GM23338 (cell line): ENCODE measurements around the gene TMPRSS9. TPM values are rescaled to one million over a fixed set of nuclear protein-coding genes. Genes with fewer than 3 reads are reported as not detected.

ENCODE experiments used
- ATAC-seq: fragments of 200-7000 bp; cut with Tn5 transposase; 3 replicates; pipeline ENCODE4 v1.9.1; 2020
- DNase-seq: peaks from one replicate; pipeline ENCODE4 v3.0.0-alpha.2; 2015; ENCODE audit warnings: low spot score
- H2AFZ ChIP-seq: fragments of 200-600 bp; sonication (generic); 2 replicates; pipeline ENCODE4 v1.8.0; 2016; ENCODE audit warnings: antibody characterized with exemption, mild to moderate bottlenecking, moderate library complexity
- H3F3A ChIP-seq: fragments of 200-600 bp; sonication (generic); replicated peaks from 2 replicates; pipeline ENCODE4 v1.8.0; 2017; ENCODE audit warnings: antibody characterized with exemption, mixed run types, low read depth
- H3K27ac ChIP-seq: fragments of 200-600 bp; sonication (generic); 2 replicates; pipeline ENCODE4 v1.6.1; 2016; ENCODE audit warnings: low read depth
- H3K27me3 ChIP-seq: fragments of 200-600 bp; sonication (generic); 2 replicates; pipeline ENCODE4 v1.8.0; 2016; ENCODE audit warnings: mild to moderate bottlenecking, mixed run types, moderate library complexity; ENCODE audit not compliant: insufficient read depth
- H3K36me3 ChIP-seq: fragments of 200-600 bp; sonication (generic); 2 replicates; pipeline ENCODE4 v1.8.0; 2016; ENCODE audit warnings: mild to moderate bottlenecking; ENCODE audit not compliant: insufficient read depth
- H3K4me1 ChIP-seq: fragments of 200-600 bp; sonication (generic); 2 replicates; pipeline ENCODE4 v1.8.0; 2016; ENCODE audit warnings: mild to moderate bottlenecking, moderate library complexity; ENCODE audit not compliant: insufficient read depth
- H3K4me2 ChIP-seq: fragments of 200-600 bp; sonication (generic); 2 replicates; pipeline ENCODE4 v1.7.1; 2017; ENCODE audit warnings: mixed run types
- H3K4me3 ChIP-seq: fragments of 200-600 bp; sonication (generic); 2 replicates; pipeline ENCODE4 v1.6.1; 2016; ENCODE audit warnings: mixed run types
- H3K79me2 ChIP-seq: fragments of 200-600 bp; sonication (generic); replicated peaks from 2 replicates; pipeline ENCODE4 v1.8.0; 2017; ENCODE audit warnings: mild to moderate bottlenecking; ENCODE audit not compliant: insufficient read depth
- H3K9me2 ChIP-seq: fragments of 200-600 bp; sonication (generic); 2 replicates; pipeline ENCODE4 v1.8.0; 2017; ENCODE audit not compliant: insufficient read depth
- H4K20me1 ChIP-seq: fragments of 200-600 bp; sonication (generic); replicated peaks from 2 replicates; pipeline ENCODE4 v1.8.0; 2017; ENCODE audit warnings: mild to moderate bottlenecking; ENCODE audit not compliant: insufficient read depth
- H3K27ac Mint-ChIP-seq: 2 replicates; pipeline ENCODE4 v1.8.0; 2020; ENCODE audit warnings: inconsistent platforms, mild to moderate bottlenecking, moderate library complexity, mixed read lengths
- H3K27me3 Mint-ChIP-seq: 3 replicates; pipeline ENCODE4 v1.8.0; 2022; ENCODE audit warnings: low read depth, mild to moderate bottlenecking, moderate library complexity, mixed read lengths, inconsistent platforms; ENCODE audit not compliant: insufficient read depth, poor library complexity
- H3K36me3 Mint-ChIP-seq: 3 replicates; pipeline ENCODE4 v1.8.0; 2021; ENCODE audit warnings: low read depth, mild to moderate bottlenecking, inconsistent platforms, moderate library complexity, mixed read lengths
- H3K4me1 Mint-ChIP-seq: 3 replicates; pipeline ENCODE4 v1.8.0; 2020; ENCODE audit warnings: mild to moderate bottlenecking, inconsistent platforms, mixed read lengths
- H3K4me3 Mint-ChIP-seq: 3 replicates; pipeline ENCODE4 v1.8.0; 2021; ENCODE audit warnings: moderate library complexity, mild to moderate bottlenecking, inconsistent platforms, mixed read lengths
- H3K9me3 Mint-ChIP-seq: 3 replicates; pipeline ENCODE4 v1.8.0; 2020; ENCODE audit warnings: moderate library complexity, mild to moderate bottlenecking, inconsistent platforms, mixed read lengths
- CREB1 ChIP-seq: fragments of 250-450 bp; sonication (Bioruptor Pico); IDR thresholded peaks from 2 replicates; pipeline ENCODE4 v1.5.0; 2020; ENCODE audit warnings: low read depth, mild to moderate bottlenecking, moderate library complexity
- ETS1 ChIP-seq: IDR thresholded peaks from 2 replicates; pipeline ENCODE4 v1.6.1; 2016; ENCODE audit warnings: antibody characterized with exemption
- EZH2 ChIP-seq: fragments of 200-600 bp; sonication (generic); IDR thresholded peaks from one replicate; pipeline ENCODE4 v1.8.0; 2017; ENCODE audit warnings: antibody characterized with exemption, mild to moderate bottlenecking, low read depth; ENCODE audit not compliant: unreplicated experiment
- EZH2phosphoT487 ChIP-seq: fragments of 200-600 bp; sonication (generic); IDR thresholded peaks from one replicate; pipeline ENCODE4 v1.8.1; 2018; ENCODE audit warnings: antibody characterized with exemption; ENCODE audit not compliant: unreplicated experiment
- JUNB ChIP-seq: IDR thresholded peaks from one replicate; pipeline ENCODE4 v1.6.1; 2016; ENCODE audit warnings: antibody characterized with exemption; ENCODE audit not compliant: unreplicated experiment
- NANOG ChIP-seq: IDR thresholded peaks from 2 replicates; pipeline ENCODE4 v1.6.1; 2016; ENCODE audit warnings: antibody characterized with exemption, borderline replicate concordance
- POLR2AphosphoS5 ChIP-seq: IDR thresholded peaks from 2 replicates; pipeline ENCODE4 v1.6.1; 2016; ENCODE audit warnings: antibody characterized with exemption, low read depth
- REST ChIP-seq: IDR thresholded peaks from one replicate; pipeline ENCODE4 v1.6.1; 2018; ENCODE audit warnings: antibody characterized with exemption; ENCODE audit not compliant: unreplicated experiment
- STAT1 ChIP-seq: IDR thresholded peaks from one replicate; pipeline ENCODE4 v1.6.1; 2016; ENCODE audit warnings: antibody characterized with exemption; ENCODE audit not compliant: unreplicated experiment
- ZNF114 ChIP-seq: fragments of 250-450 bp; sonication (Bioruptor Pico); IDR thresholded peaks from 2 replicates; pipeline ENCODE4 v1.5.0; 2020; ENCODE audit warnings: mild to moderate bottlenecking, moderate library complexity
- ZNF331 ChIP-seq: fragments of 250-450 bp; sonication (Bioruptor Pico); IDR thresholded peaks from 2 replicates; pipeline ENCODE4 v1.5.0; 2020; ENCODE audit warnings: low read depth, mild to moderate bottlenecking, moderate library complexity
- polyA plus RNA-seq: library from polyadenylated mRNA; unstranded; fragments of >200 nt; fragmentation: Nextera tagmentation; extraction: Ambion mirVana; gene quantifications from 2 replicates; pipeline ENCODE4 v1.2.1, GENCODE V29; 2016
- total RNA-seq: library from RNA; depleted of rRNA; stranded (reverse); fragments of >200 nt; shearing (Covaris generic); gene quantifications from 2 replicates; pipeline ENCODE4 v1.2.3, GENCODE V29; 2014
- TF ChIP-seq, protein P1 (sequence below), 2 experiments: fragments of 200-600 bp in 1 of 2; sonication (generic) in 1 of 2; conservative IDR thresholded peaks; 2 replicates each; pipeline versions ENCODE4 v1.5.1 to v1.6.1; 2016 to 2017; ENCODE audit warnings: antibody characterized with exemption in 2 of 2, low read depth in 2 of 2, mild to moderate bottlenecking in 2 of 2, moderate library complexity in 1 of 2
- TF ChIP-seq, protein P2 (sequence below): fragments of 250-450 bp; sonication (Bioruptor Pico); IDR thresholded peaks from 2 replicates; pipeline ENCODE4 v1.5.0; 2020; ENCODE audit warnings: mild to moderate bottlenecking, moderate library complexity

Gene TMPRSS9
- total and polyA plus RNA-seq, 2 experiments from 2014 or later: 0.05 to 0.28 TPM

GRCh38 chr19:2334426-2334825 lies 25.6 kb upstream of the TMPRSS9 start:
- H3K9me3 Mint-ChIP-seq: peaks cover 14% of the 10 kb centered on the region
- H3K4me1 Mint-ChIP-seq: peaks cover 39% of the 10 kb centered on the region
- peaks cover 24% of the 10 kb centered on the region for H3F3A ChIP-seq
- peaks cover 15% of the 10 kb centered on the region for H3K4me1 ChIP-seq
- DNase-seq (no peak), ATAC-seq (no peak)
- H3K27me3 Mint-ChIP-seq: peaks cover 26% of the 10 kb centered on the region
- H3K4me3 Mint-ChIP-seq: no peak overlapping the region
- H3K4me3 ChIP-seq: no peak overlapping the region
- H3K27ac Mint-ChIP-seq: no peak overlapping the region
- TF ChIP-seq EZH2: no peak
- no peak for TF ChIP-seq JUNB
- TF ChIP-seq REST: no peak
- TF ChIP-seq POLR2AphosphoS5: no peak
- no peak for TF ChIP-seq EZH2phosphoT487
- TF ChIP-seq, protein P1, sequence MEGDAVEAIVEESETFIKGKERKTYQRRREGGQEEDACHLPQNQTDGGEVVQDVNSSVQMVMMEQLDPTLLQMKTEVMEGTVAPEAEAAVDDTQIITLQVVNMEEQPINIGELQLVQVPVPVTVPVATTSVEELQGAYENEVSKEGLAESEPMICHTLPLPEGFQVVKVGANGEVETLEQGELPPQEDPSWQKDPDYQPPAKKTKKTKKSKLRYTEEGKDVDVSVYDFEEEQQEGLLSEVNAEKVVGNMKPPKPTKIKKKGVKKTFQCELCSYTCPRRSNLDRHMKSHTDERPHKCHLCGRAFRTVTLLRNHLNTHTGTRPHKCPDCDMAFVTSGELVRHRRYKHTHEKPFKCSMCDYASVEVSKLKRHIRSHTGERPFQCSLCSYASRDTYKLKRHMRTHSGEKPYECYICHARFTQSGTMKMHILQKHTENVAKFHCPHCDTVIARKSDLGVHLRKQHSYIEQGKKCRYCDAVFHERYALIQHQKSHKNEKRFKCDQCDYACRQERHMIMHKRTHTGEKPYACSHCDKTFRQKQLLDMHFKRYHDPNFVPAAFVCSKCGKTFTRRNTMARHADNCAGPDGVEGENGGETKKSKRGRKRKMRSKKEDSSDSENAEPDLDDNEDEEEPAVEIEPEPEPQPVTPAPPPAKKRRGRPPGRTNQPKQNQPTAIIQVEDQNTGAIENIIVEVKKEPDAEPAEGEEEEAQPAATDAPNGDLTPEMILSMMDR (conservative IDR thresholded peaks at IDR 0.05; ENCODE audit: low read depth in 2 of 2): no peak
- no peak for TF ChIP-seq CREB1 (CRISPR knock-in tag)
- TF ChIP-seq, protein P2, sequence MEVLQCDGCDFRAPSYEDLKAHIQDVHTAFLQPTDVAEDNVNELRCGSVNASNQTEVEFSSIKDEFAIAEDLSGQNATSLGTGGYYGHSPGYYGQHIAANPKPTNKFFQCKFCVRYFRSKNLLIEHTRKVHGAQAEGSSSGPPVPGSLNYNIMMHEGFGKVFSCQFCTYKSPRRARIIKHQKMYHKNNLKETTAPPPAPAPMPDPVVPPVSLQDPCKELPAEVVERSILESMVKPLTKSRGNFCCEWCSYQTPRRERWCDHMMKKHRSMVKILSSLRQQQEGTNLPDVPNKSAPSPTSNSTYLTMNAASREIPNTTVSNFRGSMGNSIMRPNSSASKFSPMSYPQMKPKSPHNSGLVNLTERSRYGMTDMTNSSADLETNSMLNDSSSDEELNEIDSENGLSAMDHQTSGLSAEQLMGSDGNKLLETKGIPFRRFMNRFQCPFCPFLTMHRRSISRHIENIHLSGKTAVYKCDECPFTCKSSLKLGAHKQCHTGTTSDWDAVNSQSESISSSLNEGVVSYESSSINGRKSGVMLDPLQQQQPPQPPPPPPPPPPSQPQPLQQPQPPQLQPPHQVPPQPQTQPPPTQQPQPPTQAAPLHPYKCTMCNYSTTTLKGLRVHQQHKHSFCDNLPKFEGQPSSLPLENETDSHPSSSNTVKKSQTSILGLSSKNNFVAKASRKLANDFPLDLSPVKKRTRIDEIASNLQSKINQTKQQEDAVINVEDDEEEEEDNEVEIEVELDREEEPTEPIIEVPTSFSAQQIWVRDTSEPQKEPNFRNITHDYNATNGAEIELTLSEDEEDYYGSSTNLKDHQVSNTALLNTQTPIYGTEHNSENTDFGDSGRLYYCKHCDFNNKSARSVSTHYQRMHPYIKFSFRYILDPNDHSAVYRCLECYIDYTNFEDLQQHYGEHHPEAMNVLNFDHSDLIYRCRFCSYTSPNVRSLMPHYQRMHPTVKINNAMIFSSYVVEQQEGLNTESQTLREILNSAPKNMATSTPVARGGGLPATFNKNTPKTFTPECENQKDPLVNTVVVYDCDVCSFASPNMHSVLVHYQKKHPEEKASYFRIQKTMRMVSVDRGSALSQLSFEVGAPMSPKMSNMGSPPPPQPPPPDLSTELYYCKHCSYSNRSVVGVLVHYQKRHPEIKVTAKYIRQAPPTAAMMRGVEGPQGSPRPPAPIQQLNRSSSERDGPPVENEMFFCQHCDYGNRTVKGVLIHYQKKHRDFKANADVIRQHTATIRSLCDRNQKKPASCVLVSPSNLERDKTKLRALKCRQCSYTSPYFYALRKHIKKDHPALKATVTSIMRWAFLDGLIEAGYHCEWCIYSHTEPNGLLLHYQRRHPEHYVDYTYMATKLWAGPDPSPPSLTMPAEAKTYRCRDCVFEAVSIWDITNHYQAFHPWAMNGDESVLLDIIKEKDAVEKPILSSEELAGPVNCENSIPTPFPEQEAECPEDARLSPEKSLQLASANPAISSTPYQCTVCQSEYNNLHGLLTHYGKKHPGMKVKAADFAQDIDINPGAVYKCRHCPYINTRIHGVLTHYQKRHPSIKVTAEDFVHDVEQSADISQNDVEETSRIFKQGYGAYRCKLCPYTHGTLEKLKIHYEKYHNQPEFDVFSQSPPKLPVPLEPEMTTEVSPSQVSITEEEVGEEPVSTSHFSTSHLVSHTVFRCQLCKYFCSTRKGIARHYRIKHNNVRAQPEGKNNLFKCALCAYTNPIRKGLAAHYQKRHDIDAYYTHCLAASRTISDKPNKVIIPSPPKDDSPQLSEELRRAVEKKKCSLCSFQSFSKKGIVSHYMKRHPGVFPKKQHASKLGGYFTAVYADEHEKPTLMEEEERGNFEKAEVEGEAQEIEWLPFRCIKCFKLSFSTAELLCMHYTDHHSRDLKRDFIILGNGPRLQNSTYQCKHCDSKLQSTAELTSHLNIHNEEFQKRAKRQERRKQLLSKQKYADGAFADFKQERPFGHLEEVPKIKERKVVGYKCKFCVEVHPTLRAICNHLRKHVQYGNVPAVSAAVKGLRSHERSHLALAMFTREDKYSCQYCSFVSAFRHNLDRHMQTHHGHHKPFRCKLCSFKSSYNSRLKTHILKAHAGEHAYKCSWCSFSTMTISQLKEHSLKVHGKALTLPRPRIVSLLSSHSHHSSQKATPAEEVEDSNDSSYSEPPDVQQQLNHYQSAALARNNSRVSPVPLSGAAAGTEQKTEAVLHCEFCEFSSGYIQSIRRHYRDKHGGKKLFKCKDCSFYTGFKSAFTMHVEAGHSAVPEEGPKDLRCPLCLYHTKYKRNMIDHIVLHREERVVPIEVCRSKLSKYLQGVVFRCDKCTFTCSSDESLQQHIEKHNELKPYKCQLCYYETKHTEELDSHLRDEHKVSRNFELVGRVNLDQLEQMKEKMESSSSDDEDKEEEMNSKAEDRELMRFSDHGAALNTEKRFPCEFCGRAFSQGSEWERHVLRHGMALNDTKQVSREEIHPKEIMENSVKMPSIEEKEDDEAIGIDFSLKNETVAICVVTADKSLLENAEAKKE (CRISPR knock-in tag): no peak
- no peak for TF ChIP-seq NANOG
- no peak for TF ChIP-seq ZNF331 (CRISPR knock-in tag)
- no peak for TF ChIP-seq STAT1
- TF ChIP-seq ZNF114 (CRISPR knock-in tag): no peak
- no peak for TF ChIP-seq ETS1
- no peaks in the 10 kb centered on the region for H3K36me3 ChIP-seq
- H3K9me2 ChIP-seq: no peaks in the 10 kb centered on the region; the same call in 1 of the 2 replicates
- H4K20me1 ChIP-seq: peaks cover 13% of the 10 kb centered on the region
- H3K27me3 ChIP-seq: no peaks in the 10 kb centered on the region
- H2AFZ ChIP-seq: no peak overlapping the region
- no peak overlapping the region for H3K4me2 ChIP-seq
- peaks cover 24% of the 10 kb centered on the region for H3K36me3 Mint-ChIP-seq
- H3K79me2 ChIP-seq: peaks cover 55% of the 10 kb centered on the region
- H3K27ac ChIP-seq: no peak overlapping the region
